DMS114 treated with DMSO at 0.1 percent for 48 hours (cell line): Measurements from ENCODE around the gene PM20D1.

Source experiments
- DNase-seq: peaks from one replicate; lab custom pipeline; 2025; ENCODE audit not compliant: unreplicated experiment; lab: John Stamatoyannopoulos, UW

PM20D1 gene

GRCh38 chr1:205805082-205805711 is 44.7 kb downstream of the PM20D1 start:
- DNase-seq: no peak

GRCh38 chr1:205804605-205805004 is 45.3 kb downstream of the PM20D1 start:
- no peak for DNase-seq

DNA sequence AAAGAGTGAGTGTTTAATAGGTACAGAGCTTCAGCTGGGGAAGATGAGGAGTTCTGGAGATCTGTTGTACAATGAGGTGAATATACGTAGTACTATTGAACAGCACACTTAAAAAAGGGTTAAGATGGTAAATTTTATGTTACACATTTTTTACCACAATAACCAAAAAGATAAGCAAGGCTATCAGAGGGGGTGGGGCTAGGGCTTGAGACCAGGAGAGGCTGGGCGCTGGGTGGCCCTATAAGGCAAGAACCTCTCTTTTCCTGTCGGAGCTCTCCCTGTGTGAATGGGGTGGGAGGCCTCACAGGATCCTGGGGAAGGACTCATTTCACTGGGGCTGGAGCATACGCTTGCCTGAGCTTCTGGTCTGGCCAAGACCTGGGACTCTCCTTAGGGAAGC is 45.9 kb downstream of the PM20D1 start:
- DNase-seq: no peak

DNA sequence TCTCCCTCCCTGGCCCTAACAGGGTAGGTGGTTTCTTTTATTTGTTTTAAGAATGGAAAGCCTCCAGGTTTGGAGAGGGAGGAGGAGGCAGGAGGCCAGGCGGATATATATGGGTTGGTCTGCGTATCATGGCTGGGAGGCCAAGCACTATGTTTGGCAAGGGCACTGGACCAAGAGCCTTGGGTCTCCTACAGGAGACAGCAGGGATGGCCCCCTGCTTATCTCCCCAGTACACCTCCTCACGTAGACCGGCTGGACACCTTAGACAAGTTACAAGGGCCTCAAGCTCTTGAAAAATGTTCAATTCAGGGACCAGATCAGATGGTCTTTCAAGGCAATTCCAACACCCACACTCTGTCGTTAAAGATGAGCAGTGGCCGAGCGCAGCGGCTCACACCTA is 47.9 kb downstream of the PM20D1 start:
- no peak for DNase-seq

GRCh38 chr1:205800981-205801703 is 48.8 kb downstream of the PM20D1 start:
- no peak for DNase-seq

- DNase-seq: no peak
Measured at GRCh38 chr1:205800427-205800826, 49.5 kb downstream of the PM20D1 start.

DNA sequence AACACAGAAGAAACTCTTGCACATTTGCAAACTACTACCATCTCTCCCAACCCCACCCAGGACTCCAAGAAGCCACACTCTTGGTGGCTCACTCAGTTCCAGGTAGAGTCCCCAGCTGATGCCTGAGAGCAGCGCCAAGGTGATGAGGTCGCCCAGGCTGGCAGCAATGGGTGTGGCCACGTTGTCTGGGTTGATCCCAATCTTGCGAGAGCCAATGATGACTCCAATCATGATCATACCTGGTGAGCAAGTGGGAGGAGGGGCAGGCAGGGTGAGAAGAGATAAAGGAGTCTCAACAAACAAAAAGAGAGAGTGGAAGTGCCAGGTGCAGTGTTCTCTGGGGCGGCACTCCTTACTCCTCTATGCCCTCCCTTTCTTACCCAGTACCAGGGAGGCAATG is 51.4 kb downstream of the PM20D1 start:
- DNase-seq: no peak

DNA sequence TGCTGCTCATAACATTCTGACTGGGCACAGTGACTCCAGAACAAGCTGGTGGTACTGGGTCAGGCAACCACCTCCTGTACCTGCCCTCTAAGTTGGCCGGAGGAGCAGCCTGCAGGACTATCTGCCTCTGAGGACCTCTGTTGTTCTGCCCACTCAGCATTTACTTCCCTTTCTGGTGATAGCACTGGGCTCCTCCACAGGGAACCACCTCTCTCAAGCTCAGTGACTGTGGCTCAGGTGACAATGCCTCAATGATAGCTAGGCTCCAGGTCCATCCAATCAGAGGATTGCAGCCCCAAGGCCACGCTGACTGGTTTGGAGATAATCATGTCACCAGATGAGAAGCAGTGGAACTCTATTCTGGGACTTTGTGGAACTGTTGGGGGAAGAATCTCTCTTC is 52.8 kb downstream of the PM20D1 start:
- no peak for DNase-seq

DNA sequence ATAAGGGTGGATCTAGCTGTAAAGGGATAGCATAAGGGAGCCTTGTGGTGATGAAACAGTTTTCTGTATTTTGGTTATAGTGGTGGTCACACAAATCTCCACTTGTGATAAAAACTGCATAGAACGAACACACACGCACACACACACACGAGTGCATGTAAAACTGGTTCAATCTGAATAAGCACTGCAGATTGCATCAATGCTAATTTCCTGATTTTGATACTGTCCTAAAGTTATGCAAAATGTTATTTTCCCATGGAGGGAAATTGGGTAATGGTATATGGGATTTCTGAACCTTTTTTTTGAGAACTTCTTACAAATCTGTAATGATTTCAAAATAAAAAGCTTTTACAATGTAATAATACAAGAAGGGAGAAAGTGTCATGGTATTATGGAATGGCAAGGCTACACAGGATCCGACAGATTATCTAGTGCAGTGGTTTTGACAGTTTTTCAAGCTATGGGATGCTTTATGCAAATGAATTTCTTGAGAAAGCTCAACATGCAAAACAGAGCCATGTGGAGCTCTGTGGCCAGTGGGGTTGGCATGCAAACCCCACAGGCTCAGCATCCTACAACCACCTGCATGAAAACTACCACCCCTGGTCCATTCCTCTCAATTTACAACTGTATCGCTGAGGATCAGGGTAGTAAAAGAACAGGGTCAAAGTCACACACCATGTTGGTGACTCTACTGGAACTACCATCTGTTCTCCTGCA is 55.8 kb downstream of the PM20D1 start:
- DNase-seq: no peak

DNA sequence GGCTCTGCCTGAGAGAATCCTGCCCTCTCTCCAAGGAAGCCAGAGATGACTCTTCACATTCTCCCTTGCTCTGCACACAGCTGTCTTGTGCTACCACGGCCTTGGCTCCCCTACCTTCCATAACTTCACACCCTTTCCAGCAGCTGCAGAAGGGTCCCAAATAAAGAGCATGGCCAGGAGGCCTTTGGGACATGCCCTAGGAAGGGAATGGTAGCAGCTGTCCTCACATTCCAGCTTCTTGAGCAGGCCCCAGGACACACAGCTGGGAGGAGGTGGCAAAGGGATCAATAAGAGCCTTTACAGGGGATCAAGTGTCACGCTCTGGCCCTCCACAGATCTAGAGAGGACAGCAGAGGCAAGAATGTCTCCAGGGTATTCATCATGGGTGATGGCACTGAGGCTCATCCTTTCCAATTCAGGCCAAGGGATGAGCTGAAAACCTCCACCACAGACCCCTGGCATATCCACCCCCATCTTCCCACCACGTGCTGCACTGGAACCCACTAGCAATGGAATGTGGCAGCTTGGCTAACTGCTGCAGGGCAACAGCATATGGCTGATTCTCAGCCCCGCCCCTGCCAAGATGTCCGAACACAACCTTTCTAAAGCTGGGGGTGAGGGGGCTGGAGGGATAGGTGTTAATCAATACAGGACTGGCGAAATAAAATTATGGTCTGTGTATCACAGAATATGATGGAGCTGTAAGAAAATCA is 56.8 kb downstream of the PM20D1 start:
- no peak for DNase-seq

GRCh38 chr1:205792481-205792881 is 57.5 kb downstream of the PM20D1 start:
- DNase-seq: no peak

- DNase-seq: peak; percentile 20
Measured at GRCh38 chr1:205791568-205792180, 58.3 kb downstream of the PM20D1 start.

DNA sequence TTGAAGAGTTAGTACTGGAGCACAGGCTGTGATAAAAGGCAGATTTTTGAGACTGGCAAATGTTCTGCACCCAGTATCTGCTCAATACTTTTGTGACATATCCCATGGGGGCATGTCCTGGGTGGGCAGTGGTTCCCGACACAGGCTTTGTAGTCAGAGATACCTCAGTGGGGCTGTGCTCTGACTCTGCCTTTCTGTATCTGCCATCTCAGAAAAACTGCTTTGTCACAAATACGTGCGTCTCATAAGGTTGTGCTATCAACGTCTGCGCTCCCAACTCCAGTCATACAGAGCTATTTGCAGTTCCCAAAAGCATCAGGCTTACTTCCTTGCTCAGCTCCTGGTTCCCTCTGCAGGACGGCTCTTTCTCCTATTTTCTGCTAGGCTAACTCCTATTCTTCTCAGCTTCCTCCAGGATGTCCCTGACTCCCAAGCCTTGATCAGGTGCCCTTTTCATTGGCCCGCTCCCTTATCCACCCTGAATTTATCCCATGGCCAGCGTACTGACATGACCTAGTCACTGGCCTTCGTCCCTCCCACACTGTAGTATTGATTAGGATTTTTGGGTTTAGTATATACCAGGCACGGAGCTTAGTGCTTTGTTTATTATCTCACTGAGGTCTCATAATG is 62.5 kb downstream of the PM20D1 start:
- DNase-seq: no peak

DNA sequence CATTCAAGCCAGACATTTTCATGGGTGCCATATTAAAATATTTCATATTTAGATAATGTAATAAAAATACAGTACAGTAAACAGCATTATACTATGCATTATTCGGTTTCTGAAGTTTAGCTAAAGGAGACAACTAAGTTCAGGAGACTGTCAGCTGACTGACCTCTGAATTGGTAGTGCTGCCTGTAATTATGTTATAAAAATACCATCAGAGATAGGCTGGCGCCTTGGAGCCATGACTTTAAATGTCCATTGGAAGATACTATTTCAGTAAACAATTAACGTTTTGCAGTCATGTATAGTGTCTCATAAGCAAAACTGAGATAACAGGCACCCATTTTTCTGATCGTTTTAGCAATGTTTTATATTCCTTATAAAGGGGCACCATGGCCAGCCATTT is 63.3 kb downstream of the PM20D1 start:
- DNase-seq: no peak

DNA sequence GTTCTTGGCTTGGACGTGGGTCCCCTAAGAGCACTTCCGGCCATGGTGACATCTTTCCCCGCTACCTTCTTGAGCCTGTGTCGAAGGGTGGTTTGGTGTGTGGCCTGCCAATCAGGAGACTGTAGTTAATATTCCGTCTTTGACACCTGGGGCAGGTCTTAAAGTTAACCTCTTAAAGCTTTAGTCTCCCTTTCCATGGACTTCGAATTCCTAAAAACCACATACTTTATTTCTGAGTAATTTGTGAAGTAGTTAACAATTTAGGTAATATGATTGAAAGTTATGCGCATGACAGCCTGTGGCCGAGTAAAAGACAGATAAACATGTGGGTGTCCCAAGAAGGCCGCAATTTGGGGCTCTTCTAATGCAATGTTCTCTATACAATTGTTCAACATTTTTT is 64.5 kb downstream of the PM20D1 start:
- DNase-seq: no peak

- no peak for DNase-seq
Measured at GRCh38 chr1:205783904-205784303, 66.0 kb downstream of the PM20D1 start.

DNA sequence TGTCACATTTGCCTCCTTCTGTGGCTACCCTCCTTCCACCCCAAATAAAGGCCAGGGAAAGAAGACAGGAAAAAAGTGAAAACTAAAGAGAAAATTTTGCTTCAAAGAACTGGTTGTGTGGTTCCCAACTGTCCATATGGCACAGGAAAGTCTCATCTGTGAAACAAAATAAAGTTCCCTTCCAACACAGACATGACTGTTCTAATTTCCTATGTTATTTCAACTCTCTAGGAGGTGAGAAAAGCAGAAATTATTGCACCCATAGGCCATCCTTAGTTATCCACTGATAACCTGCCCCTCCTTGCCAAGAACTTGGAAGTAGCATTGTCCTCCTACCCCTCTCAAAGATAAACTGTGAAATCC is 66.5 kb downstream of the PM20D1 start:
- no peak for DNase-seq

DNA sequence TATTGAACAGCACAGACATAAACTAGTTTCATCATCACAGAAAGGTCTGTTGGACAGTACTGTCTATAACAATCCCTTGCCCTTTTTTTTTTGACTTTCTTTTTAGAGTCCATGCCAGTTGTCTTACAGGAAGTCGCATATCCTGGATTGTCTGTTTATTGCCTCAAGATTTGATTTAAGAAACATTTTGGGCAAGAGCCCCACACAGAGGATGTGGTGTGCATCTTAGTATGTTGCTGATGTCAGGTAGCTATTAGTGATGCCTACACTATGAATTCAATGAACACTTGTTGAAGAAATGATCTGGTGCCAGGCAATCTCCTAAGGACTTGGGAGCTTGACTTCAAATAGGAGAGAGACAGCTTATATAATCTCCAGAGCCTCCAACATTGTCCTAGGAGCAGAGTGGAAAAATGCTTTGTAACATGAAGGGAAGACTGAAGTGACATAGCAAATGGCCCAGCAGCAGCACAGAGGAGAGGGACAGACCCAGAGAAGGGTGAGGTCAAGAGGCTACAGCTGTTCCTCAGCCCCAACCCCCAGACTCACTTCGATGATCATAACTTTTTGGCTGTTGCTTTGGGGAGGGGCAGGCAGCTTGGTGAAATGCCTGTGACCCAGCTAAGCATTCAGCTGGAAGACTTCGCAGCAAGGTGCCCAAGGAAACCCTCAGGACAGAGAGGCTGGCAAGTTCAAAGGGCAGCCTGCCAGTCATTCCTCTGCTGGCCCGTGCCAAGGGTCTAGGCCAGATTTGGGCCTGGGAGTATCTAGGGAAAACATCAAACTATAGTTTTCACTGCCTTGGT is 67.1 kb downstream of the PM20D1 start:
- DNase-seq: no peak

DNA sequence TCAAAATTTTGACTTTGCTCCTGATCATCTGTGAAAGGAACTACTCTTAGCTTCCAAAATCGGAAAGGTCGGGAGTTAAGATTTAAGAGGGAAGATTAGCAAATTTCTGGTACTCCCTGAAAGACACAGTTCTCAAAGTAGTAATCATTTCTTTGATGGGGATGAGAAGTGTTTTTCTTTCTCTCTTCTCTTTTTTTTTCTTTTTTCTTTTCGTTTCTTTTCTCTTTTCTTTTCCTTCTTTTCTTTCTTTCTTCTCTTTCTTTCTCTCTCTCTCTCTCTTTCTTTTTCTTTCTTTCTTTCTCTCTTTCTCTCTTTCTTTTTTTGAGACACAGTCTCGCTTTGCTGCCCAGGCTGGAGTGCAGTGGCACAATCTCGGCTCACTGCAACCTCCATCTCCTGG is 69.6 kb downstream of the PM20D1 start:
- no peak for DNase-seq
